Tibial nerve (tissue), 4 donors: ENCODE data around the gene EMILIN1. TPM values are rescaled to one million over a fixed set of nuclear protein-coding genes. Genes with fewer than 3 reads are reported as not detected.

ENCODE experiments used
- DNase-seq, 2 donors: peaks; one replicate each; pipeline ENCODE4 v3.0.0-alpha.2; 2019; ENCODE audit warnings: low spot score in 2 of 2
- H3K27ac ChIP-seq, 4 donors: fragments of 200-600 bp; sonication (generic) in 3 of 4; one replicate each; pipeline ENCODE4 v1.5.1; 2017 to 2019; ENCODE audit warnings: mild to moderate bottlenecking in 1 of 4
- H3K27me3 ChIP-seq, 2 donors: fragments of 200-600 bp; sonication (generic) in 1 of 2; one replicate each; pipeline versions ENCODE4 v1.5.1 to v1.6.0; 2017 to 2019
- H3K36me3 ChIP-seq, 3 donors: fragments of 200-600 bp; sonication (generic); one replicate each; pipeline ENCODE4 v1.5.1; 2018 to 2019
- H3K4me1 ChIP-seq, 4 donors: fragments of 200-600 bp; sonication (generic) in 3 of 4; one replicate each; pipeline ENCODE4 v1.5.1; 2017 to 2019
- H3K4me3 ChIP-seq, 4 donors: fragments of 200-600 bp; sonication (generic) in 3 of 4; one replicate each; pipeline ENCODE4 v1.5.1; 2017 to 2019; ENCODE audit warnings: mild to moderate bottlenecking in 1 of 4, moderate library complexity in 1 of 4
- H3K9me3 ChIP-seq, 4 donors: fragments of 200-600 bp; sonication (generic) in 3 of 4; one replicate each; pipeline ENCODE4 v1.5.1; 2017 to 2019
- EP300 ChIP-seq, 2 donors: sonication (generic); formaldehyde crosslinking; IDR thresholded peaks; one replicate each; pipeline ENCODE4 v1.6.1; 2017; ENCODE audit warnings: antibody characterized with exemption in 2 of 2, mild to moderate bottlenecking in 1 of 2
- POLR2A ChIP-seq, 2 donors: fragments of 450-650 bp; IDR thresholded peaks; one replicate each; pipeline ENCODE4 v1.6.1; 2017; ENCODE audit warnings: antibody characterized with exemption in 2 of 2, mild to moderate bottlenecking in 2 of 2, moderate library complexity in 2 of 2
- WGBS, 2 donors: methylation state at CpG; one replicate each; pipeline ENCODE4 v1.1.5; 2018; 5-methylcytosine and 5-hydroxymethylcytosine counted together
- total RNA-seq, 4 donors: library from RNA; depleted of rRNA; stranded (reverse); fragments of >200 nt; gene quantifications; one replicate each; pipeline ENCODE4 v1.1.0, GENCODE V29; 2016
- TF ChIP-seq, protein P1 (sequence below), 5 experiments: fragments of 200-600 bp in 3 of 5; fragments of 450-650 bp in 2 of 5; sonication (generic) in 3 of 5; IDR thresholded peaks; one replicate each; pipeline ENCODE4 v1.5.1; 2016 to 2019; ENCODE audit warnings: antibody characterized with exemption in 5 of 5, mild to moderate bottlenecking in 3 of 5, moderate library complexity in 2 of 5

The EMILIN1 gene
- total RNA-seq, 4 donors from 2014 or later, result 56.6 to 95.1 (median 70.1) TPM

DNA sequence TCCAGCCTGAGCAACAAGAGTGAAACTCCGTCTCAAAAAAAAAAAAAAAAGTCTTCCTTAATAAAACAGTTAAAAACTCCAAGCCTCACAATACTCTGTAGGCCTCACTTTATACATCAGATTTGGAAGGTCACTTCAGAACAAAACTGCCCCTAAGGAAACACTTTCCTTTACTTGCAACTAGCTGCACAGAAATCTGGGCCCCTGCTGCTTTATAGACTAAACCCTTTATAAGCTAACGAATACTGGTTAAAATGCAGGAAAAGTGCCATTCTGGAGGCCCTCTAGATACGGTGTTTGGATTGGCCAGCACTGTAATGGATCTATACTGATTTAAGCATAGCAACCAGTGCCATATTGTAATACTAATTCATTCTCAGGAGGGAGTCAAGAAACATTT lies 46.7 kb downstream of the EMILIN1 start:
- no peak overlapping the region for H3K27ac ChIP-seq
- peaks cover 0 to 12% (median 0%) of the 10 kb centered on the region in 3 donors for H3K36me3 ChIP-seq
- 59 to 72% methylated on average over 3 of the region's 3 CpGs for WGBS, 2 donors
- TF ChIP-seq, protein P1, sequence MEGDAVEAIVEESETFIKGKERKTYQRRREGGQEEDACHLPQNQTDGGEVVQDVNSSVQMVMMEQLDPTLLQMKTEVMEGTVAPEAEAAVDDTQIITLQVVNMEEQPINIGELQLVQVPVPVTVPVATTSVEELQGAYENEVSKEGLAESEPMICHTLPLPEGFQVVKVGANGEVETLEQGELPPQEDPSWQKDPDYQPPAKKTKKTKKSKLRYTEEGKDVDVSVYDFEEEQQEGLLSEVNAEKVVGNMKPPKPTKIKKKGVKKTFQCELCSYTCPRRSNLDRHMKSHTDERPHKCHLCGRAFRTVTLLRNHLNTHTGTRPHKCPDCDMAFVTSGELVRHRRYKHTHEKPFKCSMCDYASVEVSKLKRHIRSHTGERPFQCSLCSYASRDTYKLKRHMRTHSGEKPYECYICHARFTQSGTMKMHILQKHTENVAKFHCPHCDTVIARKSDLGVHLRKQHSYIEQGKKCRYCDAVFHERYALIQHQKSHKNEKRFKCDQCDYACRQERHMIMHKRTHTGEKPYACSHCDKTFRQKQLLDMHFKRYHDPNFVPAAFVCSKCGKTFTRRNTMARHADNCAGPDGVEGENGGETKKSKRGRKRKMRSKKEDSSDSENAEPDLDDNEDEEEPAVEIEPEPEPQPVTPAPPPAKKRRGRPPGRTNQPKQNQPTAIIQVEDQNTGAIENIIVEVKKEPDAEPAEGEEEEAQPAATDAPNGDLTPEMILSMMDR (IDR thresholded peaks at IDR 0.05), result no peak
- TF ChIP-seq EP300 (IDR thresholded peaks at IDR 0.05) (no peak), POLR2A (IDR thresholded peaks at IDR 0.05) (no peak)
- no peak for DNase-seq
- H3K27me3 ChIP-seq, result no peaks in the 10 kb centered on the region
- H3K4me3 ChIP-seq, result no peak overlapping the region
- H3K9me3 ChIP-seq, result no peaks in the 10 kb centered on the region
- peaks cover 0 to 15% (median 6%) of the 10 kb centered on the region in 4 donors for H3K4me1 ChIP-seq

DNA sequence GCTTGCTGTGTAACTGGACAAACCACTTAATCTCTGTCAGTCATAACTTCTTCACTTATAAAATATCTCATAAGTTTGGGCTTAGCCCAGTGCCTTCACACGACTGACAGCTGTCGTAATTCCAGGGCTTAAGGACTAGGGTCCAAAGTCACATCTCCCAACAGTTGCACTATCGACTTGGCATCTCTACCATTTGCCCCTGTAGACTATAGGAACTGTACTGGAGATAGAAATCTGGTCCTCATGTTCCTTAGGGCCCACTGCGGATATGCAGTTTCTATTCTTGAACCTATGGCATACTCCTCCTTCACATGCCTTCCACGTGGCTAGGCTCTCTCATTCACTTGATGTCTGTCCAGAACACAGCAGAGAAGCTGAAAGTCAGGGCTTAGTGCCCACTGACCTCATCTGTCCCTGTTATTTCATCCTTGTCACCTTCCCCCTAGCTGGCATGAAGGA lies 47.9 kb downstream of the EMILIN1 start:
- WGBS, 2 donors, result 61 to 67% methylated on average over 5 of the region's 5 CpGs
- H3K27me3 ChIP-seq, result no peaks in the 10 kb centered on the region
- TF ChIP-seq EP300 (IDR thresholded peaks at IDR 0.05), result no peak
- TF ChIP-seq POLR2A (IDR thresholded peaks at IDR 0.05), result no peak
- TF ChIP-seq, protein P1 (IDR thresholded peaks at IDR 0.05), result no peak

DNA sequence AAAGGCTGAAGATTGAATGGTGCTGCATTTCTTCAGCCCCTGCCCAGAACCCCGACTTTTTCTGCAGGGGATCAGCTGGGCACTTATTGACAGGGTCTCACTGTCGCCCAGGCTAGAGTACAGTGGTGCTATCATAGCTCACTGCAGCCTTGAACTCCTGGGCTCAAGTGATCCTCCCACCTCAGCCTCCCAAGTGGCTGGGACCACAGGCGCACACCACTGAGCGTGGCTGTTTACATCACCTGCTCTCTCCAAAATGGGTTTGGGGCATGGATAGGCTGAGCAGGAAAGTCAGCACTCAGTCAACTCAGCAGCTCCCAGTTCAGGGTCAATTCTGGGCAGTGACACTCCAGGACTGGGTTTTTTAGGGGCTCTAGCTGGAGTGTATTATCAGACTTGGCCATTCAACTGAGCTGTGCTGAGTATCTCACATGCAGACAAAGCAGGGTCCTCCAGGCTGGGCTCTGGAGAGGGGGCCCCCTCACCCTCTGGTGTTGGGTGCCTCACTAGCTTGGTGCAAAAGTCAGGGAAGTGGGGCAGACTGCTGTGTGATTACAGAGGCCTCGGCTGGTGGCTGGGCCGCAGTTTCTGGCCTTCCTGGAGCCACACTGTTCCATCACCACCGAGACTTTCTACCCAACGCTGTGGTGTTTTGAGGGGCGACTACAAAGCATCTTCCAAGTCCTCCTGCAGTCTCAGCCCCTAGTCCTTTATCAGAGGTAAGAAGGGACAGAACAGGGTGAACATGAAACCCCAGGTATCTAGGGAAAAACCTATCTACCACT lies 49.7 kb downstream of the EMILIN1 start:
- no peak for TF ChIP-seq POLR2A (IDR thresholded peaks at IDR 0.05)
- TF ChIP-seq, protein P1 (IDR thresholded peaks at IDR 0.05), result no peak
- no peak for TF ChIP-seq EP300 (IDR thresholded peaks at IDR 0.05)
- 80 to 91% methylated on average over 7 to 9 of the region's 9 CpGs for WGBS, 2 donors
- DNase-seq, result no peak

More for the DNA sequence above, 47.9 kb downstream of the EMILIN1 start:
- no peak overlapping the region for H3K4me3 ChIP-seq
- H3K36me3 ChIP-seq, result peaks cover 0 to 24% (median 5%) of the 10 kb centered on the region in 3 donors
- no peak for DNase-seq
- H3K4me1 ChIP-seq, result peaks cover 0 to 15% (median 6%) of the 10 kb centered on the region in 4 donors
- H3K9me3 ChIP-seq, result no peaks in the 10 kb centered on the region
- H3K27ac ChIP-seq, result no peak overlapping the region

DNA sequence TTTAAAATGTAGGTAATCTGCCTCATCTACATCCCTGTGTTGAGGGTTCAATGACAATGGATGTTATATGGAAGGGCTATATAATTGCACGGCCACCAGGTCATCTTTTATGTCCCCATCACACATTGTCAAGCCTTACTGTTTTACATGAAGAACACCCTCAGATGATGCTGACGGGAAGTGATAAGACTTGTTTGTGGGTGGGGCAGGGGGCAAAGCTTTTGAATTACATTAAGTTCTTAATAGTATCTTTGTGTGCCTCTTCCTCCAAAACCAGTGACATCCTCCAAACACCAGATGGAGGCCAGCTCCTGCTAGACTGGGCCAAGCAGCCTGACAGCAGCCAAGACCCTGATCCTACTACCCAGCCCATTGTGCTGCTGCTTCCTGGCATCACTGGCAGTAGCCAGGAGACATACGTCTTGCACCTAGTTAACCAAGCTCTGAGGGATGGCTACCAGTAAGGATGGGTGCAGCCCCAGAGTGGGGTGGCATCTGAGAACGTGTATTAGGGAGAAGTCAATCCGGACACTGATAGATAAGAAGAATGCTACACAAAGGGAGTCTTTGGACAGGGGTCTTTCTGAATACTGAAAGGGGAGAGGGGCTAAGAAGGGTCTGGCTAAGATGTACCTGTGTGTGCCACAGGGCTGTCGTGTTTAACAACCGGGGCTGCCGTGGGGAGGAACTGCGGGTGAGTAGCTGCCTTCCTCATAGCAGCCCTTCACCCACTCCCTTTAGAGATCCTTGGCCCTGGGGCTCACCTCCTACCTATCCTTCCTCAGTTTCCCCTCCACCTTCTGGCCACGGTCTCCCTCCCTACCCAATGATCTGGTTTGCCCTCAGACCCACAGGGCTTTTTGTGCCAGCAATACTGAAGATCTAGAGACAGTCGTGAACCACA lies 50.5 kb downstream of the EMILIN1 start:
- Histone ChIP-seq H3K27ac (no peak overlapping the region), H3K9me3 (no peaks in the 10 kb centered on the region), H3K36me3 (peaks cover 0 to 39% (median 9%) of the 10 kb centered on the region in 3 donors), H3K27me3 (no peaks in the 10 kb centered on the region), H3K4me1 (peaks cover 0 to 22% (median 12%) of the 10 kb centered on the region in 4 donors), H3K4me3 (no peak overlapping the region)
- TF ChIP-seq POLR2A (IDR thresholded peaks at IDR 0.05), result no peak
- no peak for TF ChIP-seq EP300 (IDR thresholded peaks at IDR 0.05)
- TF ChIP-seq, protein P1 (IDR thresholded peaks at IDR 0.05), result no peak
- no peak for DNase-seq
- 74 to 77% methylated on average over 11 of the region's 11 CpGs for WGBS, 2 donors

More for the DNA sequence above, 49.7 kb downstream of the EMILIN1 start:
- Histone ChIP-seq H3K4me3 (no peak overlapping the region), H3K36me3 (peaks cover 0 to 39% (median 9%) of the 10 kb centered on the region in 3 donors), H3K9me3 (no peaks in the 10 kb centered on the region), H3K27ac (no peak overlapping the region), H3K4me1 (peaks cover 0 to 22% (median 8%) of the 10 kb centered on the region in 4 donors), H3K27me3 (no peaks in the 10 kb centered on the region)
